NOMO-1 (cell line): ENCODE results near the gene TEX2.
"Not testable (repeated sequence)": the region's sequence is repeated elsewhere in the genome, so short reads cannot be mapped to it uniquely, and the experiment has no call there.

ENCODE experiments used
- DNase-seq, 2 experiments: peaks; one replicate each; lab custom pipeline; 2025; ENCODE audit not compliant: unreplicated experiment in 2 of 2; lab: John Stamatoyannopoulos, UW

TEX2 gene

DNA sequence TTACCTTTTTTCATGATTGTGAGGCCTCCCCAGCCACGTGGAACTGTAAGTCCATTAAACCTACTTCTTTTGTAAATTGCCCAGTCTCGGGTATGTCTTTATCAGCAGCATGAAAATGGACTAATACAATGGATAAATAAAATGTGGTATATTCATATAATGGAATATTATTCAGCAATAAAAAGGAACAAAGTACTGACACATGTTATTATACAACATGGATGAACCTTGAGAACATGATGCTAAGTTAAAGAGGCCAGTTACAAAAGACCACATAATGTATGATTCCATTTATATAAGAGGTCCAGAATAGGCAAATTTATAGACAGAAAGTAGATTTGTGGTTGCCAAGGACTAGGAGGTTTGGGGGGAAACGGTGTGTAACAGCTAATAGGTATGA is 138.5 kb downstream of the TEX2 start:
- DNase-seq, result no peak

DNA sequence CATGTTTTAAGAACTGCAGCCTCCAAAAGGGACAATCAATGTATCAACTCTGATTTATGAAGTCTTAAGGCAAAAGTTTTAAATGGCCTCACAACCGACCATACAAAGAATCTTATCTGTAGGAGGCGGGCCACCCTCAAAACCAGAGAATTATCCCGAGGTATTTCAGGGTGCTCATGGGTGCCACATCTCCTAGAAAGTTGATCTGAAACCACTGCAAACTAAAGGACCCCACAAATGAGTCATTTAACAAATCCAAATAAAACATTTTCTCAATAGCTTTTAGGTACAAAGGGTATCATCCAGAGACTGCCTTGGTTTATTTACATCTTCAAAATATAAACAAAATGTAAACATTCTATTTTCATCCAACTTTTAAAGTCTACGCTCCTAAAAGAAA is 139.9 kb downstream of the TEX2 start:
- no peak for DNase-seq

DNA sequence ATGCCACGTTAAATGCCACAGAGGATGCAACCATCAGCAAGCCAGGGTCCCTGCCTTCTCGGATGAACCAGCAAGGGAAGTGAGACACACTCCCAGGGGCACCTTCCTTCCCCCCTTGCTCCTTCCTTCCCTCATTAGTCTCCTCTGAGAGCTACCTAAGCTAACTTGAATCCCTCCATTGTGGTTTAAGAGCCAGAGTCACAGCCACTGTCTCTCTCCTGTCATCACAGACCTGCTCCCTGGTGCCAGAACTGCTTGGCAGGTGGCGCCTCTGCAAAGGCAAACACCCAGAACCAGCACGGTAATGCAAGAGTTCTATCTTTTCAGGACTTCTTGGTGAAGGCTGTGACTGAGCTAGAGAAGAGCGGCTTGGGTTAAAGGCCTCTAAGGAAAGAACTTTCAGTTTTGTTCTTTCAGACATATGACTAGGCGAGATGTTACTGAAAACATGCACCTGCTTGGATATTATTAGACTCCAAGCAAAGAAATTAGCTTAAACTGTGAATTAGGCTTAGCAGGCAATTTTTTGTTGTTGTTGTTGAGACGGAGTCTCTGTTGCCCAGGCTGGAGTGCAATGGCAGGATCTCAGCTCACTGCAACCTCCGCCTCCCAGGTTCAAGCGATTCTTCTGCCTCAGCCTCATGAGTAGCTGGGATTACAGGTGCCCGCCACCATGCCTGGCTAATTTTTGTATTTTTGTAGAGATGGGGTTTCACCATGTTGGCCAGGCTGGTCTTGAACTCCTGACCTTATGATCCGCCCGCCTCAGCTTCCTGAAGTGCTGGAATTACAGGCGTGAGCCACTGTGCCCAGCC is 141.9 kb downstream of the TEX2 start:
- DNase-seq, result not testable (repeated sequence)

DNA sequence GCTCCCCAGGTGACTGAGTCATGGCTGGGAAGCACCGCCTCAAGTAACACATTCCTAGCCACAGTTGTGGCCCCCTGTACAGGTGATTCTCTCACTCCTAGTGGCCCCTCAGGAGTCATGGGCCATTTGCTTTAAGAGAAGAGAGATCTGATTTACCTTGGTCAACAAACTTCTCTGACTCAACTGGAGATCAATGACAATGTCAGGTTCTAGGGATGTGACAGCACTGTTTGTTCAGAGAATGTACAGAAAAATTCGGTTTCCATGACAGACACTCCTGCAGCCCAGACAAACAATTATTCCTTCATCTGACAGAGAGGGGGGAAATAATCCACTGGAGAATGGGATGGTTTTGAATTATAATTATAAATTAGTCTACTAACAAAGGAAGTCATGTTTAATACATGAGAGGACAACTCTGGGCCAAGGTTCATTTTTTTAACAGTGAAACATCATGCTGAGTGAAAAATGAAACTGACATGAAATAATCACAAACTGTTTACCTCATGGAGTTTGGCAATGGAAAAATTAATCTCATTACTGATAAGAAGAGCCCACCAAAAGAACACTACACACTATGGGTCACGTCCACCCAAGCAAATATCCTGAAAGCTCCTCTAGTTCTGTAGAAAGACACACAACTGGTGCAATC is 142.8 kb downstream of the TEX2 start:
- no peak for DNase-seq

DNA sequence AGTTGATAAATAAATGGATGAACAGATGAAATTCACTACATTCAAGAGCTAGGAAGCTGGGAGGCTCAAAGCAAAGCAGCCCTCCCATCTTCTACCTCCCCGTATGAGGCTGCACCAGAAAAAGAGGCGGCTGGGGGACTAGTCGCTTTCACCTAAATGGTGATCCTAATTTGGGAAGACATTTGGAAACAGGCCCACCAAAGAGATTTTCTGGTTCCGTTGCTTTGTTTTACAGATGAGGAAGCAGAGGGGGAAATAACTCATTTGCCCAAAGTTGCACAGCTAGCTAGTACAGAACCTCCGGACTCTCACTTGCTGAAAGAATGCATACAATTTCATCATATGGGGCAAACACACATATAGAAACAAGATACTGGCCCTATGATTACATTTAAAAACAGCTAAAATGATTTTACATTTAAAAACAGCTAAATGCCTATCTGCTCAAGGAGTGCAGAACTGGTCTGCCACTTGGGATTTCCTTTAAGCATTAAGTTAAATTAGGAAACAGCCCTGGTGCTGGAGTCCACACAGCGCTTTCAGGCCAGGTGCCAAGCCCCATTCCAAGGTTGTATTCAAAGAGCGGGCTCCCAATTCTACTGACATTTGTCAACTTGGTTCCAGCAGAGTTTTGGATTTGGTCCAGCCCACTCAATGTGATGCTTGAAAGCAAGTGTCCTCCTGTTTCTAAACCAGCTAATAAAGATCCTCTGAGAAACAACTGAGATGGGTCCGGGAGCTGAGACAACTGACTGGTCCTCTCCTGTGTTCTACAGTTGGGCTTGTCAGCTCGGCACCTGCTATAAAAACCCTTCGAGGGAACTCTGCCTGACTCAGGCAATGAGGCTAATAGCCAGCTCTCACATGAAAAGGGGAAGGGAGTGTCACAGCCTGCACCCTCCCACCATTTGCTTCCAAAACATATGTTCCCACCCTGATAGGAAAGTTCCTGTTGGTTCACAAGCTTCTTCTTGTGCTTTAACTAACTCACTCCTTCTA is 144.8 kb downstream of the TEX2 start:
- DNase-seq, result peak; percentile 61 to 79

DNA sequence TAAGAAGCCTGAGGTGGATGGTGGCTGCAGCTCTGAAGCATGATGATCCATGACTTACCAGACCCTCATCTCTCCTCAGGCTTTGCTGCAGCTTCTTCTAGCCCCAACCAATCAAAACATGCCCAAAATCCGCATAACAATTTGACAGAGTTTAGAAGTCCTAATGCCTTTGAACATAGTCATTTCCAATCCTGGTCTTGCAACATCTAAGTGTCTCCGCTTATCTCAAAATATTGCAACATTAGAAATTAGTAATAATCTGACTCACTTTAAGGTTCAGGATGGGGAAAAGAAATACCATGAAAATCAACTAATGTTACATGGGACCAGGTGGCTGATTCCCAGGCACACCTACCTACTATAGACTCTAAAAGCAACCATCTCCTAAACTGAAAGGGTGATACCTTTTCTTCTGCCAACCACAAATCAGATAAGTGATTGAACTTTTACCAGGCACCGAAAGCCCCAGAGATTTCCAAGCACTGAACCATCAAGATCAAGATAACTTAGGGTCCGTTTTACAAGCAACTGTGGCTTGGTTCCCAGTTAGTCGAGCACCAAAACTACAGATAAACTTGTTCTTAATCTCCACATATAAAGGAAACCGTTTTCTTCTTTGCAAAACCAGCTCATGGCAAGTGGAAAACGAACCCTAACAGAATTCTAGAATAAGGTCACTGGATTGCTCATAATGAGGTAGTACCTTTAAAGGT is 147.1 kb downstream of the TEX2 start:
- peak in 1 of 2 experiments; percentile 43 for DNase-seq

DNA sequence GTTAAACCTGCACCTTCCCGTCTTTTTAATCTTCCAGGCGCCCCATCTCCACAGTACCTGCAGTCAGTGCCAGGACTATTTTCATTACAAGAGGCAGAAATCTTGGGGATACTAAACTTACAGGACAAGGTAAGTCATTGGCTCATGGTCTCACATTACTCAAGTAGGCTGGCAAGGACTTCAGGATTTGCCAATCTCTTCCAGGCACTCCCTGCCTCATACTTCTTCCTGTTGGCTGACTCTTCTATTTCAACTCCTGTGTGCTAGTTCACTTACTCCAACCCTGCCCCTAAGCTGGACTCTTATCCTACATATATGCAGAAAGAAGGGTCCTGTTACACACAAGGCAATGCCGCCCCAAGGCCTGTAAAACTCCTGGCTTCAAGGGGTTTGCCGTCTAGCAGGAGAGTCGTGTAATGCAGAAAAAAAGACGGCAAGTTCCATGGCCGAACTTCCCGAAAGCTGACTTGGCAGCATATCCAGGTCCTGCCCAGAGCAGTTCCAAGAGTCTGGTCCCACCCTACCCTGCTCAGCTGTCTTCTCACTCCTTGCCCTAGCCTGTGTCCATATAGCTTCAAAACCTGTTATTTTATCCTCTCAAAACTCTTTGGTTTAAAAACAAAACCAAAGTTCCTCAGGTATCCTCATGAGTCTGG is 147.9 kb downstream of the TEX2 start:
- DNase-seq, result no peak

DNA sequence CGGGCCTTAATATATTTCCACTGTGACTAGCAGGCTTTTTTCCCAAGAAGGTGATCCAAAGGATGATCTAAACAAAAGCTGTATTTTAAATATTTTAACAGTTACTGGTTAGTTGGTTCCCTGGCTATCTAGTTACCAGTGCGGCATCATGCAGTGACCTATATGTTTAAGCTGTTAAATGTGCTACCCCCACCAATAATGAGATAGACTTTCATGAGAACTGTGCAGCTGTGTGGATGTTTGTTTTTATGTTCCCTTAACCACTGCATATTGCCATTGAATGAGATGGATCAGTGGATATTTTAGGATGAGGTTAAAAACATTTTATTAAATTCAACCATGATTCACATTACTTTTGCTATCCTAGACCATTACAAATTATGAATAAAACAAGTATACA is 150.1 kb downstream of the TEX2 start:
- DNase-seq, result no peak

DNA sequence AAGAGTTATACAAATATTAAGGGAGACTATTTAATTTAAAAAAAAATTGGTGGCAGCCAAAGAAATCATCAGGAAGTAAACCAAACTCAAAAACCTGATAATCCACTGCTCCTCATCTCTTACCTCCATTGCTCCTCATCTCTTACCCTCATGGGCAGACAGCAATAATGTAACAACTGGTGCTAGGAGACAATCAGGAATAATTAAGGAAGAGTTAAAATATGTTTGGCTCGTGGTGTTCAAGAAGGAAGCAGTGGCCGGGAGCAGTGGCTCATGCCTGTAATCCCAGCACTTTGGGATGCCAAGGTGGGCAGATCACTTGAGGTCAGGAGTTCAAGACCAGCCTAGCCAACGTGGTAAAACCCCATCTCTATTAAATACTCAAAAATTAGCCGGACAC is 151.2 kb downstream of the TEX2 start:
- DNase-seq, result no peak

DNA sequence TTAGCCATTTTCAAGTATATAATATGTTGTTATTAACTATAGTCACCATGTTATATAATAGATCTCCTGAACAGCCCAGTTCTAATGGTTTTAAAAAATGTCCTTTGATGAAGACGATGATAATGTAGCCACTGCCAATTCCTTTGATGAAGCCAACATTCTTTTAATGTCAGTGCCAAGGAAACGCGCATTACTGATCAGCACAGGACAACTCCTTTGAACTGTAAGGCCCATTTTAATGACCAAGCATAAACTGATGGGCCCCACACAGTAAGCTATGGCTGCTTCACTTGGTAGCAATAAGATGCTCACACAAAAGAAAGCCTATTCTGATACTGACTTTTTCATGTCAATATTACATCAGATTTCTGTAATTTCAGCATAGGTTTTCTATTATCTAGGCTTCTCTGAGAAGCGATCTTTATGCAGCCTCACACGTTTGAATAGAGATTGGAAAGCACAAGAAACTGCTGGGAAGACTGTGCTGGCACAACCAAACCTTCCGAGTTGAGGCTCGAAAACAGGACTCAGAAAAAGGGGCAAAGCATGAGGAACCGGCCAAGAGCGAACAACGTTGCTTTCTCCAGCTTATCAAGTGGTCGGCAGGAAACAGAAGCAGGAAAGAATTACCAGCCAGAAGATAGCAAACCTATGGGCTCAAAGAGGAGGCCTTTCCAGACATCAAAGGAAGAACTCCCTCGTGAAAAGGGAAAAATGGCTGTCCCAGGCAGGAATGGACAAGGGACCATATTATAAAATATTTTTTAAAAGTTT is 152.5 kb downstream of the TEX2 start:
- DNase-seq, result no peak

DNA sequence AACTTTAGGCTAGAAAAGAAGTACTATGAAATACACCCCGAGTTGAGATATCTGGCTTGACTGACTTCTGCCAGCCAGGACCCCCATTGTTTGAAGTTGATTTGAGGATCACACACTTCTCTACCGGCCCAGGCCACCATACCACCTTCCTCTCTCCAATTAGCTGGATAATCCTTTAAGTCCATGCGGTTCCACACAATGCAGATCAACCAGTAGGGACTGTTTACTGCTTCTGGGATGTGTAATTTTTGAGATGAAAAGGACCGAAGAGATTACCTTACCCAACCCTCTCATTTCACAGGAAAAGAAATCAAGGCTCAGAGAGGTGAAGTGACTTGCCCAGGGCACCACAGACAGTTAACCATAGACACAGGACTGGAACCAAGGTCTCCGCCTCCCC is 153.7 kb downstream of the TEX2 start:
- DNase-seq, result no peak

DNA sequence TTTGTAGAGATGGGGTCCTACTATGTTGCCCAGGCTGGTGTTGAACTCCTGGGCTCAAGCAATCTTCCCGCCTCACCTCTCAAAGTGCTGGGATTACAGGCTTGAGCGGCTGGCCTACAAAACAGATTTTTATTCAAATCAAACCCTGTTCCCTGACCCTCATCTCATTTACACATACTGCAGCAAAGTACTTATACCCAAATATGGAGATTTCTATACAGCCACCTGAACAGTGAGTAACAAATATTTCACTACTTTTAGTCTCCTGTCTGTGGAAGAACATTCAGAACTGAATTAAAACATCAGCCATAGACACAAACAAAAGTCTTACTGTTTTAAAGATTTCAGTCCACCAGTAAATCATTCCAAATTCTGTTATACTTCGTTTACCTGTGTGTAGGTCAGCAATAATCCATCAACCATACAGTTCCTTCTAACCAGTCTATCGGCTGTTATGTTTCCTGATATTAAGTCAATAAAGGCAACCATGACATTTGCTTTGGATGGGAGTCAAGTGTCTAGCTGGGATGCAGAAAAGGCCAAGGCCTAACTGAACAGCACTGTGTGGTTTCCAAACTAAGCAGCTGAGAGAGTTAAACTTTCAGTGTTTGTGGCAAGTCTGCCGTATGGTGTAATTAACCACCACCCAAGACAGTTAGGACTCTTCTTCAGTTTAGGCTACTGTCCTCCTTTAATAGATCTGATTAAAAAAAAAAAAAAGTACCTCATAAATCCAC is 155.4 kb downstream of the TEX2 start:
- peak in 1 of 2 experiments; percentile 11 for DNase-seq

DNA sequence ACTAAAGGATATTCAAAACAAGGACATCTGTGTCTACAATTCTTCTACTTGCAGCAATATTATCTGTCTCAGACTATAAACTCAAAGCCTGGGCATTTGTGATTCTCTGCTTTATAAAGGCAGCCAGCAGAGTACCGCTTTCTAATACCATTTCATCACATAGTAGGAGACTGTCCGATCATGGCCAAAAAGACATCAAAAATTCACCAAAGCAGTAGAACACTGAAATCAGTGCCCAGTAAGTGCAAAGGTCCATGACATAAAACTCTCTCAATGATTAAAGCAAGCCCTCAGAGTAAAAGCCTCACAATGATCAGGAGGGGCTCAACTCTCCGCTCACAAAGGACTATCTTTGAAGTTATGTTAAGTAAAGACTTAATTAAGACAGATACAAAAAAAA is 156.1 kb downstream of the TEX2 start:
- DNase-seq, result no peak

DNA sequence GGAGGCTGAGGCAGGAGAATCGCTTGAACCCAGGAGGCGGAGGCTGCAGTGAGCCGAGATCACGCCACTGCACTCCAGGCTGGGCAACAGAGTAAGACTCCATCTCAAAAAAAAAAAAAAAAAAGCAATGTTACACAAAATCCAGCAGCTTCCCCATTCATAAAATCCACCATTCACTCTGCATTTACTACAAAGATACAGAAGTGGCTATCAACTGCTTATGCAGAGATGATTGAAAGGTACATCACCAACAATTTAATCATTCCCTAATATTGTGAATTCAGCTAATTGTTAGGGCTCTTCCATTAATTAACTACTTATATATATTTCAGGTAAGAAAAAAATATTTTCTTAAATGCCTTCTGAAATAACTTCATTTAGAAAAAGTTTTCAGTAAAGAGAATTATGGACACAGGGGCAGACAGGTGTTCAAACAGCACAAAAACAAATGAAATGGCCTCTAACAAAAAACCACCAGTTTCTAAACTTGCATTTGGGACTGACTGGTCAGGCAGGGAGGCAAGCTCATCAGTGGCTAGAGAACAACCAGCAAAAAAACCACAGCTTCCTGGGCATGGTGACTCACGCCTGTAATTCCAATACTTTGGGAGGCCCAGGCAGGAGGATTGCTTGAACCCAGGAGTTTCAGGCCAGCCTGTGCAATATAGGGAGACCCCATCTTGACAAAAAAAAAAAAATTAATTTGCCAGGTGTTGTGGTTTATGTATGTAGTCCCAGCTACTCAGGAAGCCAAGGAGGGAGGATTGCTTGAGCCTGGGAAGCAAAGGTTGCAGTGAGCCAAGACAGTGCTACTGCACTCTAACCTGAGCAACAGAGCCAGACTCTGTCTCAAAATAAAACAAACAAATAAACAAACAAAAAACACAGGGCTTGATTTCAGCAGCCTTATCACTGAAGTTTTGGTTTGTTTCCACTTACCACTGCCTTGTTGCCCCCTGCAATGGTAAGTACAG is 159.4 kb downstream of the TEX2 start:
- peak; percentile 11 to 50 for DNase-seq

DNA sequence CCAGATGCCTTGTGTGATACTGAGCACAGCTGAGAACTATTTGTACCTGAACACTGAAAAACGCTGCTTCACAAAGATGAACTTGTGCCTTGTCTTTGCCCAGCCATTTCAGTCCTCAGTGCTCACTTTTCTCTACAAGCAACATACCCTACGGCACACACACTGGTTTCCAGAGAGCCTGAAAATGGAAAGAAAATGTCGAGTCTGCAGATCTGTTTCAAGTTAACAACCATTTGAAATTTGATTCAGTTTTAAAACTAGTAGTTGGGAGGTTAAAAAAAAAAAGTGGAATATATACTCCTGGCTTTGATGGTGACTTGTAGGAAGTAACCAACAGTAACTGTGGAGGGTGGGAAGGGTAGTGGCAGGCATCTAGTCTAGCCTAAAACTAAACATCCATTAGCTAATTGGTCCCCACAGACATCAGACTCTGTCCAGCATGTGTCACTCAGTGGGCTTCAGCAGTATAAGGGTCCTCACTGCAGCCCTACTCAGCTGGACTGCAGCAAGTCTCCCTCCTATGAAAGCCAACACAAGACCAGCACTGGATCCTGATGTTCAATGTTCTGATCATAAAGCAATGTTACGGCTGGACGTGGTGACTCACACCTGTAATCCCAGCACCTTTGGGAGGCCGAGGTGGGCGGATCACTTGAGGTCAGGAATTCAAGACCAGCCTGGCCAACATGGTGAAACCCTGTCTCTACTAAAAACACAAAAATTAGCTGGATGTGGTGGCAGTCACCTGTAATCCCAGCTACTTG is 160.3 kb downstream of the TEX2 start:
- DNase-seq, result no peak

DNA sequence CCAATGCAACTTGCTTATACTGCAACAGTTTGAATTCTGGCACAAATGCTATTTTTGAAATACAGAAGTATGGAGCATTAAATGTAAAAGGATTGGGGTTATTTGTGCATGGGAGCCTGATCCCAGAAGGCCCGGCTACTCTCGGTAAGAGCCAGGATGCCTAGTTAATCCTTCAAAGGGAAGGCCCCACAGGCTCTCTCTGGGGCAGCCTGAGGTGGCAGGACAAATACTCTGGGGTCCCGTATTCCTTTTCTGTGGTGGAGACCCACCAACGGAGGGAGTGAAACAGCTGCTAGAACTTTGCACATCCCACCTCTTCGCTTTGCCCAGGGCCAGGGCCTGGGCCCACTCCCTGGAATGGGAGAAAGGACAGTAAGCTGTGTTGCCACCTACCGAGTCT is 163.5 kb downstream of the TEX2 start:
- DNase-seq, result no peak
